ENCODE results near the gene ZNF823. TPM values are rescaled to one million over a fixed set of nuclear protein-coding genes. Genes with fewer than 3 reads are reported as not detected.
"Not testable (repeated sequence)": the region's sequence is repeated elsewhere in the genome, so short reads cannot be mapped to it uniquely, and the experiment has no call there.

The ZNF823 gene
- 1 to 10 TPM; 3.5 to 4.5 TPM for total RNA-seq
- long read RNA-seq, partial matches to known transcripts, result 0 of 6 reads
- long read RNA-seq, other reads (novel, unspliced or antisense), result 2 of 6 reads

DNA sequence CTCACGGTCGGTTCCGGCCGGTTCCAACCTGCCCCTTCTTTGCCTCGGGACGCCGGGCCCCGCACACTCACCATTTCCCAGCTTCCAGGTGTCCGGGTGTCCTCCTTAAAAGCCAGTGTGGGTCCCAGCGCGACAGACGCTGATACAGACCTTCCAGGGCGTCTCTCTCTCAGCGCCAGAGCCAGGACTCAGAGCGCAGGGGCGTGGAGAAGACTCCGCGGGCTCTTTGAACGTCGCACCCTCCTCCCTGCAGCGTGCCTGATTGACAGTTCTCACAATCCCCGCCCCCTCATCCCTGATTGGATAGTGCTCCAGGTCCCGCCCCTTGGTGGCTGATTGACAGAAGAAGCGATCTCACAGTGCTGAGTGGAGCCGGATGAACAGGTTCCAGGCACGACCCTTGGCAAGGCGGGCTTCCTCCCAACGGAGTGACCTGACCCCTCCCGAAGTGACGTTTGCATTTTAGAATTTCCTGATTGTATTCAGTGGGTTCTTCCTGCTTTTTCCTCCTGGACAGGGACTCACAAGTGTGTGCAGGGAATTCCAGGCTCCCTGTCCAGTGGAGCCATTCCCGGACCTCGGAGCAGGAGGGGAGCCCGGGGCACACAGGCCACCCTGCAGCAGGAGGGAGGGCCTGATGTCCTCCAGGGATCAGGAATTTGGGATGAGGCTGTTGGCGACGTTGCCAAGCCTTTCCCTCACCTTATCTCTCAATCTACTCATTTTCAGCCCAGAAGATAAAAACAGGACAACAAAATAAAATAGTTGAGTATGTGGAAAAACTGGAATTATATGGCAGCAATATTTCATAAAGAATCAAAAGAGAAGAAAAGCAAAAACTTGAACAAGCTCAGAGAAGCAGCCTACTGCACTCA lies at the start of gene ZNF823:
ZNF823 (minus strand) TSS at position 201 of the 875 bp plus-strand sequence; CDS start at position 74, 127 bp downstream.
- intact Hi-C loops (cut with DNase I), result loop anchor here in 1 of 2 donors (5.0 kb wide), 1 partner anchor 42 kb away; no protein-coding TSS in a partner anchor
- ATAC-seq (peak; percentile 99), DNase-seq (peak; percentile 99)

DNA sequence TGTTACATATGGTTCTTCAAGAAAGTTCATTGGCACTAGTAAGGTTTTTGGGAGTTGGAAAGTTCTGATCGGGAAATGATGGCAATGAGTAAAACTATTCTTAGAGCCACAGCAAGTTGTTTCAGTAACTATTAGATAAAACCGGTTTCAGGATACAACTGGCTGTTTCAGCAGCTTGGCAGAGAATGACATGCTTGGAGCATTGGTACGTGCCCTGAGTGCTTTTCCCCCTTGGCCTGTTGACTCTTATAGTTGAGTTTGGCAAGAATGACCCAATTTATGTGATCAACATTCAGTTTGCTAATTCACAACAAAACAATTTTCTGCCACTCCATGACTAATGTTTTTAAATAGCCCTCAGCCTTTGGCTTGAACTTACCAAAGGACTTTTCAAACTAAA lies 48.8 kb upstream of the ZNF823 start:
- ATAC-seq, result no peak
- intact Hi-C loops (cut with DNase I), result loop anchor here in 1 of 2 donors (10.0 kb wide), 1 partner anchor 113 kb away; no protein-coding TSS in a partner anchor
- no peak for DNase-seq

DNA sequence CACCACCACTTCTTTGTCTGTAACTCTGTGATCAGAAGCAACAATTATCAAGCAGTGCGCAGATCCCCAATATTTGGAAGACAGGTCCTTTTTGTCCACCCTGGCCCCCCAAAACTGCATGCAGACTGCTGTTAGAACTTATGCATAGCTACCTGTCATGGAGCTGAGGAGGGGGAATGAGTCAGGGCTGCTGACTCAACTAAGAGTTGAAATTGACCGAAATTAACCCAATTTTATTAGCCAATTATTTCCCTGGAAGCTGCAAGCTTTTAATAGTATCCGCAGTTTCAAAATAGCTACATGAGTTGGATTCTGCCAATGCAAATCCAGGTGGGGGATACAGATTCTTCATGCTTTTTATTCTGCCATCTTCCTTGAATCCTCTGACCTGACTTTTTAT lies 45.6 kb upstream of the ZNF823 start:
- ATAC-seq (no peak), DNase-seq (no peak)
- intact Hi-C loops (cut with DNase I), result loop anchor here (5.0 to 10.0 kb wide), 2 partner anchors 110 to 112 kb away; no protein-coding TSS in a partner anchor

DNA sequence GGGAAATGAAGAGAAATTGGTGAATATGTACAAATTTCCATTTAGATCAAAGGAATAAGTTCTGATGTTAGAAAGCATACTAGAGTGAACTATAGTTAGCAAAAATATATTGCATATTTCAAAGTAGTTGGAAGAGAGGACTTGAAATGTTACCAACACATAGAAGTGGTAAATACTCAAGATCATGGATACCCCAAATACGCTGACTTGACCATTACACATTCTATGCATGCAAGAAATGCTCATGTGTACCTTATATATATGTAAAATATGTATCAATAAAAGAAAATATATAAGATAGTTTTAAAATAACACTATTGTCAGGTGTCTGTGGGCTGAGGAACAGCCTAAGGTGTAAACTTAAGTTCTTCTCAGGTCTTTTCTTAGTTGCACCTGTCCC lies 45.0 kb upstream of the ZNF823 start:
- ATAC-seq, result no peak
- no peak for DNase-seq
- intact Hi-C loops (cut with DNase I), result loop anchor here (5.0 to 10.0 kb wide), 2 partner anchors 109 to 111 kb away; no protein-coding TSS in a partner anchor

DNA sequence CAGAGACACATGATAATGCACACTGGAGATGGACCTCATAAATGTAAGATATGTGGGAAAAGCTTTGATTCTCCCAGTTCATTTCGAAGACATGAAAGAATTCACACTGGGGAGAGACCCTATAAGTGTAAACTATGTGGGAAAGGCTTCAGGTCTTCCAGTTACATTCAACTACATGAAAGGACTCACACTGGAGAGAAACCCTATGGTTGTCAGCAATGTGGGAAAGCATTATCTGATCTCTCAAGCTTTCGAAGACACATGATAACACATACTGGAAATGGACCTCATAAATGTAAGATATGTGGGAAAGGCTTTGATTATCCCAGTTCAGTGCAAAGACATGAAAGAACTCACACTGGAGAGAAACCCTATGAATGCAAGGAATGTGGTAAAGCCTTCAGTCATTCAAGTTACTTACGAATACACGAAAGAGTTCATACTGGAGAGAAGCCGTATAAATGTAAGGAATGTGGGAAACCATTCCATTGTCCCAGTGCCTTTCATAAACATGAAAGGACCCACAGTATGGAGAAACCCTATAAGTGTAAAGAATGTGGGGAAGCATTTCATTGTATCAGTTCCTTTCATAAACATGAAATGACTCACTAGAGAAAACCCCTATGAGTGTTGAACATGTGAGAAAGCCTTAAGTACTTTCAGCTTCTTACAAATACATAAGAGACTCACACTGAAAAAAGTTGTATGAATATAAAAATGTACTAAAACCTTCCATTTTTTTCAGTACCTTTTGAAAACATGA lies 42.7 kb upstream of the ZNF823 start:
- intact Hi-C loops (cut with DNase I), result loop anchor here (5.0 to 10.0 kb wide), 2 partner anchors 107 to 109 kb away; no protein-coding TSS in a partner anchor
- DNase-seq (no peak), ATAC-seq (no peak)

DNA sequence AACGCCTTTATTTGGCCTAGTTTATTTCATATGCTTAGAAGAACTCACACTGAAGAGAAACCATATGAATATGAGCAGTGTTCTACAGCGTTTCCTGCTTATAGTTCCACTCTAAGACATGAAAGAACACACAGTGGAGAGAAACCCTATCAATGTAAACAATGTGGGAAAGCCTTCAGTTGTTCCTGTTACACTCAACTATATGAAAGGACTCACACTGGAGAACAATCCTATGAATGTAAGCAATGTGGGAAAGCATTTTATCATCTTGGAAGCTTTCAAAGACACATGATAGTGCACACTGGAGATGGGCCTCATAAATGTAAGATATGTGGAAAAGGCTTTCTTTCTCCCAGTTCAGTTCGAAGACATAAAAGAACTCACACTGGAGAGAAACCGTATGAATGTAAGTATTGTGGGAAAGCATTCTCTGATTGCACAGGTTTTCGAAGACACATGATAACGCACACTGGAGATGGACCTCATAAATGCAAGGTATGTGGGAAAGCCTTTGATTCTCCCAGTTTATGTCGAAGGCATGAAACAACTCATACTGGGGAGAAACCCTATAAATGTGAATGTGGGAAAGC lies 41.8 kb upstream of the ZNF823 start:
- no peak for ATAC-seq
- intact Hi-C loops (cut with DNase I), result loop anchor here (5.0 to 10.0 kb wide), 2 partner anchors 106 to 108 kb away; no protein-coding TSS in a partner anchor
- no peak for DNase-seq

DNA sequence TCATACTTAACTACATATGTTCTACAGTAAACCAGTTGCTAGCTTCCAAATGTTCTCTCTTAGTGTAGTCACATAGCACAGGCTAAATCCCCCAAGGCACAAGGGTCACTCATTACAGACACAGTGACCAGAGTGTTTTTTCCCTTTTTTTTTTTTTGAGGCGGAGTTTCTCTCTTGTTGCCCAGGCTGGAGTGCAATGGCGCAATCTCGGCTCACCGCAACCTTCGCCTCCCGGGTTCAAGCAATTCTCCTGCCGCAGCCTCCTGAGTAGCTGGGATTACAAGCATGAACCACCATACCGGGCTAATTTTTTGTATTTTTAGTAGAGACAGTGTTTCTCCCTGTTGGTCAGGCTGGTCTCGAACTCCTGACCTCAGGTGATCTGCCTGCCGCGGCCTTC lies 37.9 kb upstream of the ZNF823 start:
- intact Hi-C loops (cut with DNase I); ATAC-seq; DNase-seq: not testable (repeated sequence)

DNA sequence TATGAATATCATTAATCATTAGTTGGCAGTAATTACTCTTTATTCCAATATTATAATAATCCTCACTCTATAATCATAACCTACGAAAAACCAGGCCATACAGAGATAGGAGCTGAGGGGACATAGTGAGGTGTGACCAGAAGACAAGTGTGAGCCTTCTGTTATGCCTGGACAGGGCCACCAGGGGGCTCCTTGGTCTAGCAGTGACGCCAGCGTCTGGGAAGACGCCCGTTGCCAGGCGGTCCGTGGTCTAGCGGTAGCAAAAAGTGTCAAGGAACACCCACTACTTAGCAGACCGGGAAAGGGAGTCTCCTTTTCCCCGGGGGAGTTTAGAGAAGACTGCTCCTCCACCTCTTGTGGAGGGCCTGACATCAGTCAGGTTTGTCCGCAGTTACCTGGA lies 32.8 kb upstream of the ZNF823 start:
- peak; percentile 21 for DNase-seq
- intact Hi-C loops (cut with DNase I); ATAC-seq: not testable (repeated sequence)

DNA sequence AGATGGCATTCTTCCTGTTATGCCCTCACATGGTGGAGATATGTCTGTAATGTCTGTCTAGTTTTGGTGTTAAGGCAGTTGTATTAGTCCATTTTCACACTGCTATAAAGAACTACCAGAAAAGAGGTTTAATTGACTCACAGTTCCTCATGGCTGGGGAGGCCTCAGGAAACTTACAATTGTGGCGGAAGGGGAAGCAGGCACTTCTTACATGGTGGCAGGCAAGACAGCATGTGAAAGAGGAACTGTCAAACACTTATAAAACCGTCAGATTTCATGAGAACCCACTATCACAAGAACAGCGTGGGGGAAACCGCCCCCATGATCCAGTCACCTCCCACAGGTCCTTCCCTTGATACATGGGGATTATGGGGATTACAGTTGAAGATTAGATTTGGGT lies 31.2 kb upstream of the ZNF823 start:
- intact Hi-C loops (cut with DNase I), result loop anchor here in 1 of 2 donors (10.0 kb wide), 1 partner anchor 75 kb away; no protein-coding TSS in a partner anchor
- ATAC-seq (no peak), DNase-seq (no peak)

DNA sequence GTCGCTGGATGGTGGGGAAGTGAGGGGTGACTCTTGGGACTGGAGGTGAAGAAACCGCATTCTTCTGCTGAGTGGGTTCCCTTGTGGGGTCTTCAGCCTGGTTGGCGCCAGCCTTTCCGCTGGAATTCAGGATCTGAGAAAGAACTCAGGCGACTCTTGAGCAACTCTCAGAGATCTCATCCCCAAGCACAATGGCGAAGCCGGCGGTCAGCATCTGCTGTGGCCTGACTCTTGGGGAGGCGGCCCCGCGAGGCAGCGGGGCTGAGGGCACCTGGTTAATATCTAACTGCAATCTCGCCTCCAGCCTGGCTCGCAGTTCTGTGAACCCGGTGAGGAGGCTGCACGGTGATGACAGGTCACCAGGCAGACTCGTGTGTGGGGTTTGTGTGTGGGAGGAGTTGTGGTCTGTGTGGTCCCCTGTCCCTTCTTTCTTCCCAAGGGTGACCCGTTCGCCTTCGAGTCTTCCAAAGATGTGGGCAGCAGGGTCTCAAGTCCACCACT lies 28.9 kb upstream of the ZNF823 start:
- ATAC-seq (peak; percentile 10 to 33), DNase-seq (peak; percentile 31)
- intact Hi-C loops (cut with DNase I), result loop anchor here in 1 of 2 donors (10.0 kb wide), 1 partner anchor 73 kb away; no protein-coding TSS in a partner anchor

DNA sequence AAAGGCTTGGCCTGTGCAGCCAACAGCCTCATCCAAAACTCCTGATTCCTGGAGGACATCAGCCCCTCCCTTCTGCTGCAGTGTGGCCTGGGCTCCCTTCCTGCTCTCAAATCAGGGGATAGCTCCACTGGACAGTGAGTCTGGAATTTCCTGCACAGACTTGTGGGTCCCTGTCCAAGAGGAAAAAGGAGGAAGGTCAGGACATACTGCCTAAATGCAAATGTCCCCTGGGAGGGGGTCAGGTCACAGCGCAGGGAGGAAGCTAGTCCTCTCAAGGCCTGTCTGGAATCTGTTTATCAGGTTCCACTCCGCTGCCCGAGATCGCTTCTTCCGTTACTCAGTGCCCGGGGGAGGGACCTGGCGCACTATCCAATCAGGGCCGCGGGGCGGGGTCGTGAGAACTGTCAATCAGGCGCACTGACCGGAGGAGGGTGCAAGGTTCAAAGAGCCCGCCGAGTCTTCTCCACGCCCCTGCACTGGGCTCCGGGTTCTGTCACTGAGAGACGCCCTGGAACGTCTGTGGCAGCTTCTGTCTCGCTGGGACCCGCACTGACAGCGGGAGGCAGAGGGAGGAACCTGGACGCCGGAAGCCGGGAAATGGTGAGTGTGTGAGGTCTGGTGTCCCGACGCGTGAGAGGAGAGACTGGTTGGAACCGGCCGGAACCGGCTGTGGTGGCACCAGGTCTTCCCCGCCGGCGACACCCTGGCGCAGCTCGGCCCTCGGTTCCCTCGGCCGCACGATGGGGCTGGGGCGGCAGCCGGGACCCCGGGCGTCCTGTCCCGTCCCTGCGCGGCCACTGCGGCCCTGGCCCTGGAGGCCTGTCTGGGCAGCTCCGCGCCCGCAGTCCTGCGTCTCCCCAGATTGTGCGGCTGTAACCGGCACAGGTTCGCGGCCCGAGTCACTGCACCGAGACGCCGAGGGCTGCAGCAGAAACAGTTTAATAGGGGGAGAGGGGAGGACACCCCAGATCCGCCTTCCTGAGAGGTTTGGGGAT lies 28.1 kb upstream of the ZNF823 start, which contains the start of gene ZNF441:
ZNF441 (plus strand) TSS at position 404 of the 995 bp plus-strand sequence; CDS start at position 598, 194 bp downstream.
- intact Hi-C loops (cut with DNase I), result loop anchor here in 1 of 2 donors (10.0 kb wide), 1 partner anchor 72 kb away; no protein-coding TSS in a partner anchor
- DNase-seq (peak; percentile 98), ATAC-seq (peak; percentile 99 to 100)

DNA sequence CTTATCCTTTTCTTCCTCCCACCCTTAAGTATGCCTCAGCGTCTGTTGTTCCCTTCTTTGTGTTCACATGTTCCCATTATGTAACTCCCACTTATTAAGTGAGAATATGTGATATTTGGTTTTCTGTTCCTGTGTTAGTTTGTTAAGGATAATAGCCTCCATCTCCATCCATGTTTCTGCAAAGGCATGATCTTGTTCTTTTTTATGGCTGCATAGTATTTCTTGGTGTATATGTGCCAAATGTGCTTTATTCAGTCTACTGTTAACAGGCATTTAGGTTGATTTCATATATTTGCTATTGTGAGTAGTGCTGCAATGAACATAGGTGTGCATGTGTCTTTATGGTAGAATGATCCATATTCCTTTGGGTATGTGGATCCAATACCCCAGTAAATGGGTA lies 24.9 kb upstream of the ZNF823 start:
- ATAC-seq (no peak), DNase-seq (no peak)
- intact Hi-C loops (cut with DNase I), result loop anchor here in 1 of 2 donors (10.0 kb wide), 1 partner anchor 69 kb away; no protein-coding TSS in a partner anchor

DNA sequence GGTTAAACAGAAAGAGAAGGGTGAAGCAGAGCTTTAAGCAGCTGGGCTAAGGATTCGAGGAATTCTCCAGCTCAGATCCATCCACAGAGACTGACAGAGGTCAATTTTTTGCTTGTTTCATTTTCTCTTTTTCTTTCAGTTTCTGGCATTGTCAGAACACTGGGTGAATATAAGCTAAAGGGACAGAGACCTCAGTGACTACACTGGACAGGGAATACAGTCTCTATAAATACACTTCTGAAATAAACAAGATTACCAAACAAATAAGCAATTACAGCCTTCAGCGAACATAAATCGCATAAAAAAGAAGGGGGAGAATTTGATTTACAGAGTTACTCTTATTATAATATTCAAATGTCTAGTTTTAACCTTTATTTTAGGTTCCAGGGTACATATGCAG lies 24.4 kb upstream of the ZNF823 start:
- intact Hi-C loops (cut with DNase I), result loop anchor here in 1 of 2 donors (10.0 kb wide), 1 partner anchor 68 kb away; no protein-coding TSS in a partner anchor
- no peak for ATAC-seq

DNA sequence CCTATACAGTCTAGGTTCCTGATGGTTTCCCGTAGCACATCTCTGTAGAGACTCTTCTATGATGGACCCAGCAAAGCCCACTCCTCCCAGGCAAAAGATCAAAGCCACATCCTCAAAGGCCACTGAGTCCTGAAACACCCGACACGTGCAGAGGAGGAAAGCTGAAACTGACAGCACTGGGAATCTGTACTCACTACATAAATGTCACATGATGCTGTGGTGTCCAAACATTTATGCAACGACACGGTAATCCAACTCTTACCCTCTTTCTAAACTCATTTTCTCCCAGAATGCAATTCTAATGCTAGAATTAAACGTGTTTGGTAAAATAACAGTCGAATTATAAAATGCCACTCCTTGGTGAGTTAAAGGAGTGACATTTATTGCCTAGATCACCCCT lies 21.1 kb upstream of the ZNF823 start:
- ATAC-seq (no peak), DNase-seq (no peak)
- intact Hi-C loops (cut with DNase I), result loop anchor here in 1 of 2 donors (10.0 kb wide), 1 partner anchor 65 kb away; no protein-coding TSS in a partner anchor

More for the DNA sequence above, 24.4 kb upstream of the ZNF823 start:
- no peak for DNase-seq

DNA sequence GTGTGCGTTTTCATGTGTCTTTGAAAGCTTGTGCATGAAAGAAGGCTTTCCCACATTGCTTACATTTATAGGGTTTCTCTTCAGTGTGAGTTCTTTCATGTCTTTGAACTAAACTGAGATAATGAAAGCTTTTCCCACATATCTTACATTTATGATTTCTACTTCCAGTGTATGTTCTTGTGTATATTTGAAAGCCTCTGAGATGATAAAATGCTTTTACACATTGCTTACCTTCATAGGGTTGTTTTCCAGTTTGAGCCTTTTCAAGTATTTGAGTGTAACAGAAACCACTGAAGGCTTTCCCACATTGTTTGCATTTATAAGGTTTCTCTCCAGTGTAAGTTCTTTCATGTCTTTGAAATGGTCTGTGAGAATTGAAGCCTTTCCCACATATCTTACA lies 18.2 kb upstream of the ZNF823 start:
- ATAC-seq, result no peak
- intact Hi-C loops (cut with DNase I), result no loop called here
- DNase-seq, result no peak

DNA sequence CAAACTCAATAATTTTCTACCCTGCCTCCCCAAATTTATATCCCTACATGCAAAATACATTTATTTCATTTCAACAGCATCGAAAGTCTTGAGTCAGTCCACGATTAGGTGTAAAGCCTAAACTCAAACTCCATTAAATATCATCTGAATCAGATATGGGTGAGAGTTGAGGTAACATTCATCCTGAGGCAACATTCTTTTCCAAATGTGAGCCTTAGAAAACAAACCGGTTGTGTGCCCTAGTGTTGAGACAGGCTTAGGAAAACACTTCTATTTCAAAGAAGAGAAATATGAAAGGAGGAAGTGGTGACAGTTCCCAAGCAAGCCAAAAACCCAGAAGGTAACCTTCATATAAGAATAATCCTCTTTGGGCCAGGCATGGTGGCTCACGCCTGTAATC lies 15.9 kb upstream of the ZNF823 start:
- DNase-seq, result no peak
- intact Hi-C loops (cut with DNase I), result no loop called here
- no peak for ATAC-seq

DNA sequence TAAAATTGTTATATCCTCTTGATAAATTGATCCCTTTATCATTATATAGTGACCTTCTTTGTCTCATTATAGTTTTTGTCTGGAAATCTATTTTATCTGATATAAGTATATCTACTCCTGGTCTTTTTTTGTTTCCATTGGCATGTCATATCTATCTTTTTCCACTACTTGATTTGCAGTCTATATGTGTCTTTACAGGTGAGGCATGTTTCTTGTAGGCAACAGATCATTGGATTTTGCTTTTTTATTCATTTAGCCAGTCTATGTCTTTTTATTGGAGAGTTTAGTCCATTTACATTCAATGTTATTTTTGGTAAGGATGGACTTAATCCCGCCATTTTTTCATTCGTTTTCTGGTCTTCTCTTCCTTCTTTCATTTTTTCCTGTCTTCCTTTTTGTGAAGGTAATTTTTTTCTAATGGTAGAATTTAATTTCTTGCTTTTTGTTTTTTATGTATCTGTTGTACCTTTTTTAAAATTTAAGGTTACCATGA lies 13.5 kb upstream of the ZNF823 start:
- intact Hi-C loops (cut with DNase I), result no loop called here
- DNase-seq, result no peak
- no peak for ATAC-seq
